K562 (cell line): Measurements from ENCODE around the gene NDUFV3. TPM values are rescaled to one million over a fixed set of nuclear protein-coding genes. Genes with fewer than 3 reads are reported as not detected.
A peak's percentile ranks its signal among the peaks of the same experiment; 100 is the strongest.

Experiments
- CEBPZ ChIP-seq: fragments of 150-350 bp; IDR thresholded peaks from 2 replicates; pipeline ENCODE4 v1.6.1; 2014; ENCODE audit warnings: low read depth, mild to moderate bottlenecking, low read length, borderline replicate concordance
- CHD2 ChIP-seq: IDR thresholded peaks from 2 replicates; pipeline ENCODE4 v1.6.1; 2011; ENCODE audit warnings: low read depth, low read length
- CREB5 ChIP-seq: fragments of 250-450 bp; sonication (Bioruptor Pico); IDR thresholded peaks from 2 replicates; pipeline ENCODE4 v1.5.0; 2020; ENCODE audit warnings: mild to moderate bottlenecking
- IRF1 ChIP-seq: sonication (generic); formaldehyde crosslinking; IDR thresholded peaks from 2 replicates; pipeline ENCODE4 v1.8.0; 2022; ENCODE audit warnings: missing genetic modification reagents, mild to moderate bottlenecking, borderline replicate concordance
- PCBP2 ChIP-seq: fragments of 200-400 bp; formaldehyde crosslinking; IDR thresholded peaks from 2 replicates; pipeline ENCODE4 v1.6.1; 2018; ENCODE audit warnings: low read length, low read depth, mild to moderate bottlenecking, moderate library complexity; ENCODE audit not compliant: poor library complexity, severe bottlenecking
- PML ChIP-seq: IDR thresholded peaks from 2 replicates; pipeline ENCODE4 v1.6.1; 2012; ENCODE audit warnings: low read length, inconsistent platforms
- STAT5A ChIP-seq: IDR thresholded peaks from 2 replicates; pipeline ENCODE4 v1.6.1; 2012; ENCODE audit warnings: low read length, inconsistent platforms, borderline replicate concordance
- polyA plus RNA-seq, 8 experiments: library from polyadenylated mRNA; depleted of rRNA in 4 of 8; stranded (reverse) in 5 of 8; unstranded in 3 of 8; fragments of >200 nt; fragmentation: Nextera tagmentation in 2 of 8; fragmentation: Illumina TruSeq in 1 of 8; extraction: Ambion mirVana in 2 of 8; extraction: Trizol in 1 of 8; gene quantifications; 2 replicates each; pipeline versions ENCODE4 v1.2.1 to v1.2.3, GENCODE V29; 2011 to 2014; ENCODE audit warnings: inconsistent platforms in 1 of 8, missing spikeins in 1 of 8
- total RNA-seq, 7 experiments: library from RNA; depleted of rRNA in 6 of 7; stranded (reverse); fragments of >200 nt in 6 of 7; fragmentation: Illumina TruSeq in 2 of 7; extraction: Trizol in 2 of 7; gene quantifications; 2 replicates each; pipeline versions ENCODE4 v1.2.1 to v1.2.3, GENCODE V29; 2011 to 2021; ENCODE audit warnings: low replicate concordance in 1 of 7
- TF ChIP-seq, protein P1 (sequence below): fragments of 450-650 bp; IDR thresholded peaks from 2 replicates; pipeline ENCODE4 v1.6.1; 2016; ENCODE audit warnings: mild to moderate bottlenecking, moderate library complexity

NDUFV3 gene
- total and polyA plus RNA-seq, 9 of the 15 experiments (the other 6 are each of a cell fraction or from before 2014, with no cell fraction given), result 19.1 to 87.8 (median 74.3) TPM

GRCh38 chr21:42878993-42879787 lies 13.9 kb upstream of the NDUFV3 start, which contains the start of gene WDR4 (continued):
- no peak for TF ChIP-seq IRF1 (CRISPR knock-in tag)
- no peak for TF ChIP-seq CREB5 (CRISPR knock-in tag)
- no peak for TF ChIP-seq CHD2
- TF ChIP-seq PML, result peak; percentile 68
- 0 out of 2 replicates have a peak, but pooled peaks have one; percentile 25 for TF ChIP-seq STAT5A
- no peak for TF ChIP-seq CEBPZ
- TF ChIP-seq PCBP2, result peak; percentile 19
- TF ChIP-seq, protein P1, sequence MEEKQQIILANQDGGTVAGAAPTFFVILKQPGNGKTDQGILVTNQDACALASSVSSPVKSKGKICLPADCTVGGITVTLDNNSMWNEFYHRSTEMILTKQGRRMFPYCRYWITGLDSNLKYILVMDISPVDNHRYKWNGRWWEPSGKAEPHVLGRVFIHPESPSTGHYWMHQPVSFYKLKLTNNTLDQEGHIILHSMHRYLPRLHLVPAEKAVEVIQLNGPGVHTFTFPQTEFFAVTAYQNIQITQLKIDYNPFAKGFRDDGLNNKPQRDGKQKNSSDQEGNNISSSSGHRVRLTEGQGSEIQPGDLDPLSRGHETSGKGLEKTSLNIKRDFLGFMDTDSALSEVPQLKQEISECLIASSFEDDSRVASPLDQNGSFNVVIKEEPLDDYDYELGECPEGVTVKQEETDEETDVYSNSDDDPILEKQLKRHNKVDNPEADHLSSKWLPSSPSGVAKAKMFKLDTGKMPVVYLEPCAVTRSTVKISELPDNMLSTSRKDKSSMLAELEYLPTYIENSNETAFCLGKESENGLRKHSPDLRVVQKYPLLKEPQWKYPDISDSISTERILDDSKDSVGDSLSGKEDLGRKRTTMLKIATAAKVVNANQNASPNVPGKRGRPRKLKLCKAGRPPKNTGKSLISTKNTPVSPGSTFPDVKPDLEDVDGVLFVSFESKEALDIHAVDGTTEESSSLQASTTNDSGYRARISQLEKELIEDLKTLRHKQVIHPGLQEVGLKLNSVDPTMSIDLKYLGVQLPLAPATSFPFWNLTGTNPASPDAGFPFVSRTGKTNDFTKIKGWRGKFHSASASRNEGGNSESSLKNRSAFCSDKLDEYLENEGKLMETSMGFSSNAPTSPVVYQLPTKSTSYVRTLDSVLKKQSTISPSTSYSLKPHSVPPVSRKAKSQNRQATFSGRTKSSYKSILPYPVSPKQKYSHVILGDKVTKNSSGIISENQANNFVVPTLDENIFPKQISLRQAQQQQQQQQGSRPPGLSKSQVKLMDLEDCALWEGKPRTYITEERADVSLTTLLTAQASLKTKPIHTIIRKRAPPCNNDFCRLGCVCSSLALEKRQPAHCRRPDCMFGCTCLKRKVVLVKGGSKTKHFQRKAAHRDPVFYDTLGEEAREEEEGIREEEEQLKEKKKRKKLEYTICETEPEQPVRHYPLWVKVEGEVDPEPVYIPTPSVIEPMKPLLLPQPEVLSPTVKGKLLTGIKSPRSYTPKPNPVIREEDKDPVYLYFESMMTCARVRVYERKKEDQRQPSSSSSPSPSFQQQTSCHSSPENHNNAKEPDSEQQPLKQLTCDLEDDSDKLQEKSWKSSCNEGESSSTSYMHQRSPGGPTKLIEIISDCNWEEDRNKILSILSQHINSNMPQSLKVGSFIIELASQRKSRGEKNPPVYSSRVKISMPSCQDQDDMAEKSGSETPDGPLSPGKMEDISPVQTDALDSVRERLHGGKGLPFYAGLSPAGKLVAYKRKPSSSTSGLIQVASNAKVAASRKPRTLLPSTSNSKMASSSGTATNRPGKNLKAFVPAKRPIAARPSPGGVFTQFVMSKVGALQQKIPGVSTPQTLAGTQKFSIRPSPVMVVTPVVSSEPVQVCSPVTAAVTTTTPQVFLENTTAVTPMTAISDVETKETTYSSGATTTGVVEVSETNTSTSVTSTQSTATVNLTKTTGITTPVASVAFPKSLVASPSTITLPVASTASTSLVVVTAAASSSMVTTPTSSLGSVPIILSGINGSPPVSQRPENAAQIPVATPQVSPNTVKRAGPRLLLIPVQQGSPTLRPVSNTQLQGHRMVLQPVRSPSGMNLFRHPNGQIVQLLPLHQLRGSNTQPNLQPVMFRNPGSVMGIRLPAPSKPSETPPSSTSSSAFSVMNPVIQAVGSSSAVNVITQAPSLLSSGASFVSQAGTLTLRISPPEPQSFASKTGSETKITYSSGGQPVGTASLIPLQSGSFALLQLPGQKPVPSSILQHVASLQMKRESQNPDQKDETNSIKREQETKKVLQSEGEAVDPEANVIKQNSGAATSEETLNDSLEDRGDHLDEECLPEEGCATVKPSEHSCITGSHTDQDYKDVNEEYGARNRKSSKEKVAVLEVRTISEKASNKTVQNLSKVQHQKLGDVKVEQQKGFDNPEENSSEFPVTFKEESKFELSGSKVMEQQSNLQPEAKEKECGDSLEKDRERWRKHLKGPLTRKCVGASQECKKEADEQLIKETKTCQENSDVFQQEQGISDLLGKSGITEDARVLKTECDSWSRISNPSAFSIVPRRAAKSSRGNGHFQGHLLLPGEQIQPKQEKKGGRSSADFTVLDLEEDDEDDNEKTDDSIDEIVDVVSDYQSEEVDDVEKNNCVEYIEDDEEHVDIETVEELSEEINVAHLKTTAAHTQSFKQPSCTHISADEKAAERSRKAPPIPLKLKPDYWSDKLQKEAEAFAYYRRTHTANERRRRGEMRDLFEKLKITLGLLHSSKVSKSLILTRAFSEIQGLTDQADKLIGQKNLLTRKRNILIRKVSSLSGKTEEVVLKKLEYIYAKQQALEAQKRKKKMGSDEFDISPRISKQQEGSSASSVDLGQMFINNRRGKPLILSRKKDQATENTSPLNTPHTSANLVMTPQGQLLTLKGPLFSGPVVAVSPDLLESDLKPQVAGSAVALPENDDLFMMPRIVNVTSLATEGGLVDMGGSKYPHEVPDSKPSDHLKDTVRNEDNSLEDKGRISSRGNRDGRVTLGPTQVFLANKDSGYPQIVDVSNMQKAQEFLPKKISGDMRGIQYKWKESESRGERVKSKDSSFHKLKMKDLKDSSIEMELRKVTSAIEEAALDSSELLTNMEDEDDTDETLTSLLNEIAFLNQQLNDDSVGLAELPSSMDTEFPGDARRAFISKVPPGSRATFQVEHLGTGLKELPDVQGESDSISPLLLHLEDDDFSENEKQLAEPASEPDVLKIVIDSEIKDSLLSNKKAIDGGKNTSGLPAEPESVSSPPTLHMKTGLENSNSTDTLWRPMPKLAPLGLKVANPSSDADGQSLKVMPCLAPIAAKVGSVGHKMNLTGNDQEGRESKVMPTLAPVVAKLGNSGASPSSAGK, result peak; percentile 45
